Transverse colon (tissue), 3 donors: ENCODE measurements around the gene NDUFV1.

ENCODE experiments used
- POLR2A ChIP-seq: fragments of 450-650 bp; IDR thresholded peaks from one replicate; pipeline ENCODE4 v1.6.1; 2016; ENCODE audit warnings: antibody characterized with exemption, mild to moderate bottlenecking, moderate library complexity
- TF ChIP-seq, protein P1 (sequence below), 5 experiments: fragments of 200-600 bp in 3 of 5; fragments of 450-650 bp in 2 of 5; sonication (generic) in 3 of 5; IDR thresholded peaks; 1 replicate in 2 of 5; 2 replicates in 3 of 5; pipeline ENCODE4 v1.5.1; 2016 to 2017; ENCODE audit warnings: antibody characterized with exemption in 5 of 5, inconsistent platforms in 3 of 5, mild to moderate bottlenecking in 2 of 5, moderate library complexity in 1 of 5

DNA sequence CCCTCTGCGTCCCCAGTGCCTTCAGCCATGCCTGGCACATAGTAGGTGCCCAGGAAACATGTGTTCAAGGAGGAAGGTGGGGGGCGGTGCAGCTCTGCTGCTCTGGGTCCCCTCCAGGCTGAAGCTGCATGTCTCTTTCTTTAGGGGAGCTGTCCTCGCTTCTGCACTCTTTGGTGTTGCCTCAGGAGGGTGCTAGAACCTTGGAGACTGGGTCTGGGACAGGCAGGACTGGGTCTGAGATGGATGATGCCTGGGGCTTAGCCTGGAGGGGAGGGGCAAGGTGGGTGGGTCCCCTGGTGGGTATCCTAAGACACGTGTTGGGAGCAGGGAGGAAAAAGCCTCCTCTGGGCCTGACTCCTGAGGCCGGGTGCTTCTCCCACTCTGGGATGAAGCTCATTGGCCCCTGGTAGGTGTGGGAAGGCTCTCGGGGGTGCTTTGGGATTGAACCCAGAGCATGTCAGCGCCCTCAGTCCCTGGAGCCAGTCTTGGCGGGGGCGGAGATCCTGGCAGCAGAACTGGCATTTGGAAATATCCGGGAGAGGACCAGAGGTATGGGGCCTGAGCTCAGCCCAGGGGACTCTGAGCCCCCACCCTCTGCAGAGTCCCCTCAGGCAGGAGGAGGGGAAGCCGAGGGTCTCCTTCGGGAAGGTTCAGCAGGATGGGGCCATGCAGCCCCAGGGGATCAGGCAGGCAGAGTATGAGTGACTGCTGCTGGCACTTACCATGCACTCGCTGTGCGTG lies 29.8 kb upstream of the NDUFV1 start:
- TF ChIP-seq, protein P1, sequence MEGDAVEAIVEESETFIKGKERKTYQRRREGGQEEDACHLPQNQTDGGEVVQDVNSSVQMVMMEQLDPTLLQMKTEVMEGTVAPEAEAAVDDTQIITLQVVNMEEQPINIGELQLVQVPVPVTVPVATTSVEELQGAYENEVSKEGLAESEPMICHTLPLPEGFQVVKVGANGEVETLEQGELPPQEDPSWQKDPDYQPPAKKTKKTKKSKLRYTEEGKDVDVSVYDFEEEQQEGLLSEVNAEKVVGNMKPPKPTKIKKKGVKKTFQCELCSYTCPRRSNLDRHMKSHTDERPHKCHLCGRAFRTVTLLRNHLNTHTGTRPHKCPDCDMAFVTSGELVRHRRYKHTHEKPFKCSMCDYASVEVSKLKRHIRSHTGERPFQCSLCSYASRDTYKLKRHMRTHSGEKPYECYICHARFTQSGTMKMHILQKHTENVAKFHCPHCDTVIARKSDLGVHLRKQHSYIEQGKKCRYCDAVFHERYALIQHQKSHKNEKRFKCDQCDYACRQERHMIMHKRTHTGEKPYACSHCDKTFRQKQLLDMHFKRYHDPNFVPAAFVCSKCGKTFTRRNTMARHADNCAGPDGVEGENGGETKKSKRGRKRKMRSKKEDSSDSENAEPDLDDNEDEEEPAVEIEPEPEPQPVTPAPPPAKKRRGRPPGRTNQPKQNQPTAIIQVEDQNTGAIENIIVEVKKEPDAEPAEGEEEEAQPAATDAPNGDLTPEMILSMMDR (IDR thresholded peaks at IDR 0.05), result no peak
- TF ChIP-seq POLR2A, result no peak
